ENCODE results near the gene ADCY5.

Gene ADCY5

GRCh38 chr3:123299581-123299980 lies 149.3 kb downstream of the ADCY5 start:
- no peak for TF ChIP-seq CTCF (IDR thresholded peaks at IDR 0.05)
- no peak for DNase-seq (ENCODE audit: low spot score)
- Histone ChIP-seq H3K4me3 (no peak overlapping the region), H3K27ac (no peak overlapping the region)

- no peak for TF ChIP-seq CTCF (IDR thresholded peaks at IDR 0.05)
- no peak overlapping the region for H3K4me3 ChIP-seq
- no peak for DNase-seq (ENCODE audit: low spot score)
- H3K27ac ChIP-seq, result no peak overlapping the region
These were observed 150.0 kb downstream of the ADCY5 start for GRCh38 chr3:123298903-123299302.

GRCh38 chr3:123297627-123297899 lies 151.3 kb downstream of the ADCY5 start:
- DNase-seq (ENCODE audit: low spot score), result no peak
- no peak for TF ChIP-seq CTCF (IDR thresholded peaks at IDR 0.05)
- Histone ChIP-seq H3K27ac (no peak overlapping the region), H3K4me3 (no peak overlapping the region)

GRCh38 chr3:123296836-123297626 lies 151.9 kb downstream of the ADCY5 start:
- no peak overlapping the region for H3K4me3 ChIP-seq
- DNase-seq (ENCODE audit: low spot score), result no peak
- TF ChIP-seq CTCF (IDR thresholded peaks at IDR 0.05), result no peak
- no peak overlapping the region for H3K27ac ChIP-seq

GRCh38 chr3:123296261-123296660 lies 152.6 kb downstream of the ADCY5 start:
- no peak for TF ChIP-seq CTCF (IDR thresholded peaks at IDR 0.05)
- DNase-seq (ENCODE audit: low spot score), result no peak
- no peak overlapping the region for H3K27ac ChIP-seq

GRCh38 chr3:123295901-123296250 lies 153.0 kb downstream of the ADCY5 start:
- Histone ChIP-seq H3K4me3 (no peak overlapping the region), H3K27ac (no peak overlapping the region)
- TF ChIP-seq CTCF (IDR thresholded peaks at IDR 0.05), result no peak
- DNase-seq (ENCODE audit: low spot score), result no peak

More at GRCh38 chr3:123296261-123296660, 152.6 kb downstream of the ADCY5 start:
- H3K4me3 ChIP-seq, result no peak overlapping the region

- no peak overlapping the region for H3K27ac ChIP-seq
- no peak for TF ChIP-seq CTCF (IDR thresholded peaks at IDR 0.05)
- DNase-seq (ENCODE audit: low spot score), result no peak
- no peak overlapping the region for H3K4me3 ChIP-seq
These were observed 153.6 kb downstream of the ADCY5 start for GRCh38 chr3:123295171-123295900.

All from coronary artery (tissue), 2 donors.